HEK293 (cell line): ENCODE results near the gene KCNQ1.
A peak's percentile ranks its signal among the peaks of the same experiment; 100 is the strongest.

ENCODE experiments used
- CTCF ChIA-PET: fragments of 350-600 bp; formaldehyde crosslinking; extraction: SDS; loops from one replicate; lab custom pipeline; 2021; ENCODE audit warnings: antibody characterized with exemption; lab: Yijun Ruan, JAX
- POLR2A ChIA-PET: fragments of 300-600 bp; formaldehyde crosslinking; extraction: SDS; loops from one replicate; lab custom pipeline; 2020; ENCODE audit warnings: antibody characterized with exemption, inconsistent platforms; lab: Yijun Ruan, JAX
- H3K27ac ChIP-seq: fragments of 200-500 bp; sonication (Bioruptor generic); 2 replicates; pipeline ENCODE4 v1.5.1; 2014; ENCODE audit warnings: low read depth, low read length, control low read depth, inconsistent platforms; ENCODE audit errors: extremely low read depth
- H3K36me3 ChIP-seq, 2 experiments: fragments of 200-500 bp in 1 of 2; sonication (Bioruptor generic) in 1 of 2; 1 replicate in 1 of 2; 2 replicates in 1 of 2; pipeline ENCODE4 v1.5.1; 2014 to 2017; ENCODE audit warnings: inconsistent platforms in 2 of 2, low read length in 2 of 2; ENCODE audit not compliant: control insufficient read depth in 2 of 2, insufficient read depth in 1 of 2
- H3K4me1 ChIP-seq: fragments of 200-500 bp; sonication (Bioruptor generic); 2 replicates; pipeline ENCODE4 v1.5.1; 2014; ENCODE audit warnings: mild to moderate bottlenecking, low read length, inconsistent platforms; ENCODE audit not compliant: control insufficient read depth, insufficient read depth
- H3K4me3 ChIP-seq: 2 replicates; pipeline ENCODE4 v1.5.1; 2011; ENCODE audit warnings: low read depth, mild to moderate bottlenecking, control low read depth, low read length, moderate library complexity
- H3K9me3 ChIP-seq: fragments of 200-500 bp; sonication (Bioruptor generic); 2 replicates; pipeline ENCODE4 v1.5.1; 2014; ENCODE audit warnings: low read depth, low read length, inconsistent platforms; ENCODE audit not compliant: control insufficient read depth, insufficient read depth
- EGR2 ChIP-seq: fragments of 450-650 bp; formaldehyde crosslinking; IDR thresholded peaks from 2 replicates; pipeline ENCODE4 v1.5.1; 2016; ENCODE audit warnings: low read depth, missing biosample characterization, missing genetic modification characterization
- FEZF1 ChIP-seq: fragments of 450-650 bp; formaldehyde crosslinking; IDR thresholded peaks from 2 replicates; pipeline ENCODE4 v1.5.1; 2016; ENCODE audit warnings: missing biosample characterization, missing genetic modification characterization
- GLI2 ChIP-seq: fragments of 450-650 bp; formaldehyde crosslinking; IDR thresholded peaks from 2 replicates; pipeline ENCODE4; 2017; ENCODE audit warnings: missing biosample characterization, missing genetic modification characterization, low read depth, borderline replicate concordance
- PRDM6 ChIP-seq: fragments of 450-650 bp; formaldehyde crosslinking; IDR thresholded peaks from 2 replicates; pipeline ENCODE4 v1.5.1; 2017; ENCODE audit warnings: missing biosample characterization, missing genetic modification characterization
- RBAK ChIP-seq: fragments of 450-650 bp; formaldehyde crosslinking; IDR thresholded peaks from 2 replicates; pipeline ENCODE4 v1.5.1; 2016; ENCODE audit warnings: missing biosample characterization, missing genetic modification characterization
- SP7 ChIP-seq: fragments of 450-650 bp; formaldehyde crosslinking; IDR thresholded peaks from 2 replicates; pipeline ENCODE4 v1.5.1; 2016; ENCODE audit warnings: missing biosample characterization, missing genetic modification characterization
- YY1 ChIP-seq: fragments of 450-650 bp; formaldehyde crosslinking; IDR thresholded peaks from 2 replicates; pipeline ENCODE4 v1.5.1; 2018; ENCODE audit warnings: missing biosample characterization, missing genetic modification characterization
- ZBTB49 ChIP-seq: fragments of 450-650 bp; formaldehyde crosslinking; IDR thresholded peaks from 2 replicates; pipeline ENCODE4 v1.5.1; 2016; ENCODE audit warnings: missing biosample characterization, missing genetic modification characterization, low read depth
- ZIC2 ChIP-seq: fragments of 450-650 bp; formaldehyde crosslinking; IDR thresholded peaks from 2 replicates; pipeline ENCODE4 v1.5.1; 2016; ENCODE audit warnings: missing biosample characterization, missing genetic modification characterization
- ZNF155 ChIP-seq: fragments of 450-650 bp; formaldehyde crosslinking; IDR thresholded peaks from 2 replicates; pipeline ENCODE4 v1.5.1; 2016; ENCODE audit warnings: missing biosample characterization, missing genetic modification characterization
- ZNF335 ChIP-seq: fragments of 450-650 bp; formaldehyde crosslinking; conservative IDR thresholded peaks from 2 replicates; pipeline ENCODE4 v1.5.1; 2016; ENCODE audit warnings: missing biosample characterization, missing genetic modification characterization
- ZNF354C ChIP-seq: fragments of 450-650 bp; formaldehyde crosslinking; IDR thresholded peaks from 2 replicates; pipeline ENCODE4 v1.5.1; 2016; ENCODE audit warnings: missing biosample characterization, missing genetic modification characterization, low read depth, borderline replicate concordance
- ZNF488 ChIP-seq: fragments of 450-650 bp; formaldehyde crosslinking; IDR thresholded peaks from 2 replicates; pipeline ENCODE4 v1.5.1; 2016; ENCODE audit warnings: missing biosample characterization, missing genetic modification characterization
- ZNF585B ChIP-seq: fragments of 450-650 bp; formaldehyde crosslinking; IDR thresholded peaks from 2 replicates; pipeline ENCODE4 v1.5.1; 2016; ENCODE audit warnings: missing biosample characterization, missing genetic modification characterization
- ZNF660 ChIP-seq: fragments of 450-650 bp; IDR thresholded peaks from 2 replicates; pipeline ENCODE4 v1.5.1; 2018; ENCODE audit warnings: missing biosample characterization, mild to moderate bottlenecking, missing genetic modification characterization
- ZNF664 ChIP-seq: fragments of 450-650 bp; formaldehyde crosslinking; IDR thresholded peaks from 2 replicates; pipeline ENCODE4 v1.5.1; 2016; ENCODE audit warnings: missing biosample characterization, missing genetic modification characterization

Gene KCNQ1

GRCh38 chr11:2751523-2752203 is 306.9 kb downstream of the KCNQ1 start:
- TF ChIP-seq EGR2 (tag by site-specific recombination) (no peak), PRDM6 (tag by site-specific recombination) (no peak), ZNF335 (tag by site-specific recombination) (no peak), ZNF660 (tag by site-specific recombination) (no peak), ZNF354C (tag by site-specific recombination) (no peak), ZBTB49 (no peak), RBAK (tag by site-specific recombination) (no peak), YY1 (no peak)
- H3K4me1 ChIP-seq = no peaks in the 10 kb centered on the region
- no peak overlapping the region for H3K27ac ChIP-seq
- CTCF ChIA-PET = no interaction called here
- H3K9me3 ChIP-seq = no peaks in the 10 kb centered on the region
- no peak overlapping the region for H3K4me3 ChIP-seq
- H3K36me3 ChIP-seq = no peaks in the 10 kb centered on the region
- POLR2A ChIA-PET = interaction anchor here (0.9 kb wide), 1 partner anchor 52 kb away, joined by 3 read pairs; the partner anchor contains the start of gene KCNQ1OT1

- Histone ChIP-seq H3K4me1 (no peaks in the 10 kb centered on the region), H3K4me3 (no peak overlapping the region), H3K9me3 (no peaks in the 10 kb centered on the region), H3K27ac (no peak overlapping the region), H3K36me3 (no peaks in the 10 kb centered on the region)
- CTCF ChIA-PET = no interaction called here
- POLR2A ChIA-PET = interaction anchor here (0.9 kb wide), 1 partner anchor 52 kb away, joined by 3 read pairs; the partner anchor contains the start of gene KCNQ1OT1
- TF ChIP-seq ZNF664 (no peak), ZNF155 (tag by site-specific recombination) (no peak), ZNF488 (no peak), GLI2 (tag by site-specific recombination) (no peak), SP7 (tag by site-specific recombination) (no peak), ZNF354C (tag by site-specific recombination) (no peak), ZIC2 (tag by site-specific recombination) (peak; percentile 21; the same call in 1 of the 2 replicates), ZNF585B (tag by site-specific recombination) (no peak)
These were observed 307.5 kb downstream of the KCNQ1 start for GRCh38 chr11:2752204-2752770.

- TF ChIP-seq FEZF1 = no peak
- CTCF ChIA-PET = no interaction called here
- H3K36me3 ChIP-seq = no peaks in the 10 kb centered on the region
- H3K4me1 ChIP-seq = no peaks in the 10 kb centered on the region
- H3K9me3 ChIP-seq = no peaks in the 10 kb centered on the region
- no peak overlapping the region for H3K27ac ChIP-seq
- POLR2A ChIA-PET = no interaction called here
- no peak overlapping the region for H3K4me3 ChIP-seq
These were observed 308.1 kb downstream of the KCNQ1 start for GRCh38 chr11:2752923-2753322.
